ENCODE measurements around the gene ARF6.
"Not testable (repeated sequence)": the region's sequence is repeated elsewhere in the genome, so short reads cannot be mapped to it uniquely, and the experiment has no call there.

The ARF6 gene

GRCh38 chr14:49860988-49861698 lies 31.7 kb upstream of the ARF6 start:
- Histone ChIP-seq H3K4me3 (ENCODE audit: insufficient read depth, low read depth, low read length, poor library complexity, severe bottlenecking) (peak overlapping the region; percentile 93), H3K36me3 (ENCODE audit: control insufficient read depth, insufficient read depth, low read length) (no peaks in the 10 kb centered on the region), H3K27ac (ENCODE audit: insufficient read depth, low read length, poor library complexity, severe bottlenecking) (peak overlapping the region; percentile 97), H3K4me1 (ENCODE audit: control insufficient read depth, insufficient read depth, low read length, poor library complexity, severe bottlenecking) (peaks cover 21% of the 10 kb centered on the region), H3K9me3 (ENCODE audit: control insufficient read depth, low read length) (no peaks in the 10 kb centered on the region), H3K27me3 (replicated peaks; ENCODE audit: control insufficient read depth, insufficient read depth, low read length, poor library complexity, severe bottlenecking) (no peaks in the 10 kb centered on the region)
- no peak for DNase-seq

- H3K4me1 ChIP-seq (ENCODE audit: control insufficient read depth, insufficient read depth, low read length, poor library complexity, severe bottlenecking): peaks cover 21% of the 10 kb centered on the region
- peak overlapping the region; percentile 97 for H3K27ac ChIP-seq (ENCODE audit: insufficient read depth, low read length, poor library complexity, severe bottlenecking)
- no peaks in the 10 kb centered on the region for H3K27me3 ChIP-seq (replicated peaks; ENCODE audit: control insufficient read depth, insufficient read depth, low read length, poor library complexity, severe bottlenecking)
- no peaks in the 10 kb centered on the region for H3K9me3 ChIP-seq (ENCODE audit: control insufficient read depth, low read length)
- H3K36me3 ChIP-seq (ENCODE audit: control insufficient read depth, insufficient read depth, low read length): no peaks in the 10 kb centered on the region
- peak overlapping the region; percentile 93 for H3K4me3 ChIP-seq (ENCODE audit: insufficient read depth, low read depth, low read length, poor library complexity, severe bottlenecking)
- DNase-seq: peak; percentile 18 to 38 (median 33)
These were observed 31.2 kb upstream of the ARF6 start for GRCh38 chr14:49861699-49862088.

GRCh38 chr14:49862089-49862673 lies 30.7 kb upstream of the ARF6 start:
- Histone ChIP-seq H3K4me1 (ENCODE audit: control insufficient read depth, insufficient read depth, low read length, poor library complexity, severe bottlenecking) (peaks cover 21% of the 10 kb centered on the region), H3K9me3 (ENCODE audit: control insufficient read depth, low read length) (no peaks in the 10 kb centered on the region), H3K27me3 (replicated peaks; ENCODE audit: control insufficient read depth, insufficient read depth, low read length, poor library complexity, severe bottlenecking) (no peaks in the 10 kb centered on the region), H3K36me3 (ENCODE audit: control insufficient read depth, insufficient read depth, low read length) (no peaks in the 10 kb centered on the region), H3K27ac (ENCODE audit: insufficient read depth, low read length, poor library complexity, severe bottlenecking) (peak overlapping the region; percentile 97), H3K4me3 (ENCODE audit: insufficient read depth, low read depth, low read length, poor library complexity, severe bottlenecking) (peak overlapping the region; percentile 93)
- peak; percentile 72 to 77 (median 72) for DNase-seq

- DNase-seq: no peak
- Histone ChIP-seq H3K36me3 (ENCODE audit: control insufficient read depth, insufficient read depth, low read length) (no peaks in the 10 kb centered on the region), H3K9me3 (ENCODE audit: control insufficient read depth, low read length) (no peaks in the 10 kb centered on the region), H3K27me3 (replicated peaks; ENCODE audit: control insufficient read depth, insufficient read depth, low read length, poor library complexity, severe bottlenecking) (no peaks in the 10 kb centered on the region), H3K4me3 (ENCODE audit: insufficient read depth, low read depth, low read length, poor library complexity, severe bottlenecking) (peak overlapping the region; percentile 80), H3K4me1 (ENCODE audit: control insufficient read depth, insufficient read depth, low read length, poor library complexity, severe bottlenecking) (peaks cover 26% of the 10 kb centered on the region), H3K27ac (ENCODE audit: insufficient read depth, low read length, poor library complexity, severe bottlenecking) (peak overlapping the region; percentile 97)
These were observed 29.2 kb upstream of the ARF6 start for GRCh38 chr14:49863487-49864281.

GRCh38 chr14:49865431-49865859 lies 27.4 kb upstream of the ARF6 start:
- Histone ChIP-seq H3K4me3 (ENCODE audit: insufficient read depth, low read depth, low read length, poor library complexity, severe bottlenecking) (no peak overlapping the region), H3K36me3 (ENCODE audit: control insufficient read depth, insufficient read depth, low read length) (no peaks in the 10 kb centered on the region), H3K9me3 (ENCODE audit: control insufficient read depth, low read length) (no peaks in the 10 kb centered on the region), H3K4me1 (ENCODE audit: control insufficient read depth, insufficient read depth, low read length, poor library complexity, severe bottlenecking) (peaks cover 27% of the 10 kb centered on the region), H3K27ac (ENCODE audit: insufficient read depth, low read length, poor library complexity, severe bottlenecking) (peak overlapping the region; percentile 5), H3K27me3 (replicated peaks; ENCODE audit: control insufficient read depth, insufficient read depth, low read length, poor library complexity, severe bottlenecking) (no peaks in the 10 kb centered on the region)
- peak; percentile 38 to 62 (median 47) for DNase-seq

- peaks cover 26% of the 10 kb centered on the region for H3K4me1 ChIP-seq (ENCODE audit: control insufficient read depth, insufficient read depth, low read length, poor library complexity, severe bottlenecking)
- H3K4me3 ChIP-seq (ENCODE audit: insufficient read depth, low read depth, low read length, poor library complexity, severe bottlenecking): peak overlapping the region; percentile 46
- H3K27ac ChIP-seq (ENCODE audit: insufficient read depth, low read length, poor library complexity, severe bottlenecking): peak overlapping the region; percentile 90
- H3K36me3 ChIP-seq (ENCODE audit: control insufficient read depth, insufficient read depth, low read length): no peaks in the 10 kb centered on the region
- no peaks in the 10 kb centered on the region for H3K9me3 ChIP-seq (ENCODE audit: control insufficient read depth, low read length)
- no peaks in the 10 kb centered on the region for H3K27me3 ChIP-seq (replicated peaks; ENCODE audit: control insufficient read depth, insufficient read depth, low read length, poor library complexity, severe bottlenecking)
- peak; percentile 95 to 98 (median 96) for DNase-seq
These were observed 24.8 kb upstream of the ARF6 start for GRCh38 chr14:49867831-49868719.

GRCh38 chr14:49868720-49869114 lies 24.2 kb upstream of the ARF6 start:
- DNase-seq: no peak
- Histone ChIP-seq H3K4me1 (ENCODE audit: control insufficient read depth, insufficient read depth, low read length, poor library complexity, severe bottlenecking) (peaks cover 19% of the 10 kb centered on the region), H3K27ac (ENCODE audit: insufficient read depth, low read length, poor library complexity, severe bottlenecking) (peak overlapping the region; percentile 64), H3K36me3 (ENCODE audit: control insufficient read depth, insufficient read depth, low read length) (no peaks in the 10 kb centered on the region), H3K9me3 (ENCODE audit: control insufficient read depth, low read length) (no peaks in the 10 kb centered on the region), H3K4me3 (ENCODE audit: insufficient read depth, low read depth, low read length, poor library complexity, severe bottlenecking) (peak overlapping the region; percentile 40), H3K27me3 (replicated peaks; ENCODE audit: control insufficient read depth, insufficient read depth, low read length, poor library complexity, severe bottlenecking) (no peaks in the 10 kb centered on the region)

- no peak for DNase-seq
- Histone ChIP-seq H3K4me3 (ENCODE audit: insufficient read depth, low read depth, low read length, poor library complexity, severe bottlenecking) (no peak overlapping the region), H3K36me3 (ENCODE audit: control insufficient read depth, insufficient read depth, low read length) (no peaks in the 10 kb centered on the region), H3K9me3 (ENCODE audit: control insufficient read depth, low read length) (no peaks in the 10 kb centered on the region), H3K27me3 (replicated peaks; ENCODE audit: control insufficient read depth, insufficient read depth, low read length, poor library complexity, severe bottlenecking) (no peaks in the 10 kb centered on the region), H3K4me1 (ENCODE audit: control insufficient read depth, insufficient read depth, low read length, poor library complexity, severe bottlenecking) (peaks cover 6% of the 10 kb centered on the region), H3K27ac (ENCODE audit: insufficient read depth, low read length, poor library complexity, severe bottlenecking) (no peak overlapping the region)
These were observed 22.0 kb upstream of the ARF6 start for GRCh38 chr14:49870908-49871307.

GRCh38 chr14:49873548-49873947 lies 19.3 kb upstream of the ARF6 start:
- not testable (repeated sequence) for H3K4me1 ChIP-seq (ENCODE audit: control insufficient read depth, insufficient read depth, low read length, poor library complexity, severe bottlenecking); H3K4me3 ChIP-seq (ENCODE audit: insufficient read depth, low read depth, low read length, poor library complexity, severe bottlenecking); DNase-seq; H3K36me3 ChIP-seq (ENCODE audit: control insufficient read depth, insufficient read depth, low read length); H3K27me3 ChIP-seq (replicated peaks; ENCODE audit: control insufficient read depth, insufficient read depth, low read length, poor library complexity, severe bottlenecking); H3K27ac ChIP-seq (ENCODE audit: insufficient read depth, low read length, poor library complexity, severe bottlenecking); H3K9me3 ChIP-seq (ENCODE audit: control insufficient read depth, low read length)
